ENCODE data around the gene EPS15.
"Not testable (repeated sequence)": the region's sequence is repeated elsewhere in the genome, so short reads cannot be mapped to it uniquely, and the experiment has no call there.

Gene EPS15

DNA sequence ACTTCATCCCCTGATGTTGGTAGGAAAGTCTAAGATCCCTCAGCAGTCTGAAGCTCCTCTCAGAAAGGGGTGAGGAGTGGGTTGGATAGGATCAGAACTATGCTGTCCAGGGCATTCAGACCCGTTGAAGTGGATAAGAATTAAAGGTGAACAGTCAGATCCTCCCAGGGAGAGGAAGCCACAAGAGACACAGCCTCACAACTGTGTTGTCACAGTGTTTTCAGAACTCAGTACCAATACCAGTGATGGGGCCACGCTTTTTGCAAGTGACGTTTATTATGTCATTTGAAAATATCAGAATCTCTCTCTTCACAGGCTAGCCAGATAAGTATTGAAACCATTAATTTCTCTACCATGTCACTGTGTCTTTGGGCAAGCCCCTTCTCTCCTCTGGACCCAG is 15.4 kb upstream of the EPS15 start:
- DNase-seq (ENCODE audit: low spot score), result no peak
- no peak for TF ChIP-seq CTCF (IDR thresholded peaks at IDR 0.05)
- Histone ChIP-seq H3K27ac (no peak overlapping the region), H3K4me3 (no peak overlapping the region)

DNA sequence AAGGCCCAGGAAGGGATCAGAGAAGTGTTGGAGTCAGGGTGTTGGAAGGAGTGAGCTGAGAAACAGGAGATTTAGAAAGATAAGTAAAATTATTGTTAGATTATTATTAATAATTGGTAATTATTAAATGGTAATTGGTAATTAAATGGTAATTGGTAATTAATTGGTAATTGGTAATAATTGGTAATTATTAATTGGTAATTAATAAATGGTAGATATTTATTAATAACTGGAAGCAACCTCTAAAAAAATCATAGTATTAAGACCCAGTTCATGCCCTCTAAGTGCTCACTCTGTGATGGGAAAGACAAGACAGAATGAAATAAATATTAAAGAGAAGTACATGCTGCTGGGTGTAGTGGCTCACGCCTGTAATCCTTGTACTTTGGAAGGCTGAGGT is 13.8 kb upstream of the EPS15 start:
- TF ChIP-seq CTCF (IDR thresholded peaks at IDR 0.05), result no peak

DNA sequence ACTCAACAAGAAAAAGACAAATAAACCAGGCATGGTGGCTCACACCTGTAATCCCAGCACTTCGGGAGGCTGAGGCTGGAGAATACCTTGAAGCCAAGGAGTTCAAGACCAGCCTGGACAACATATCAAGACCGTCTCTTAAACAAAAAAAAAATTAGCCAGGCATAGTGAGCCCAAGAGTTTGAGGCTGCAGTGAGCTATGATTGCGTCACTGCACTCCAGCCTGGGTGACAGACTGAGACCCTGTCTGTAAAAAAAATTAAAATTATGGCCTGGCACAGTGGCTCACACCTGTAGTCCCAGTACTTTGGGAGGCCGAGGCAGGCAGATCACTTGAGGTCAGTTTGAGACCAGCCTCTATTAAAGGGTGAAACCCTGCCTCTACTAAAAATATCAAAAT is 11.4 kb upstream of the EPS15 start:
- H3K27ac ChIP-seq; H3K4me3 ChIP-seq; DNase-seq (ENCODE audit: low spot score): not testable (repeated sequence)

More for the DNA sequence above, 13.8 kb upstream of the EPS15 start:
- no peak for DNase-seq (ENCODE audit: low spot score)
- Histone ChIP-seq H3K27ac (no peak overlapping the region), H3K4me3 (no peak overlapping the region)

GRCh38 chr1:51527144-51527543 is 8.1 kb upstream of the EPS15 start:
- TF ChIP-seq CTCF (IDR thresholded peaks at IDR 0.05), result no peak
- DNase-seq (ENCODE audit: low spot score), result no peak
- H3K27ac ChIP-seq, result no peak overlapping the region
- no peak overlapping the region for H3K4me3 ChIP-seq

DNA sequence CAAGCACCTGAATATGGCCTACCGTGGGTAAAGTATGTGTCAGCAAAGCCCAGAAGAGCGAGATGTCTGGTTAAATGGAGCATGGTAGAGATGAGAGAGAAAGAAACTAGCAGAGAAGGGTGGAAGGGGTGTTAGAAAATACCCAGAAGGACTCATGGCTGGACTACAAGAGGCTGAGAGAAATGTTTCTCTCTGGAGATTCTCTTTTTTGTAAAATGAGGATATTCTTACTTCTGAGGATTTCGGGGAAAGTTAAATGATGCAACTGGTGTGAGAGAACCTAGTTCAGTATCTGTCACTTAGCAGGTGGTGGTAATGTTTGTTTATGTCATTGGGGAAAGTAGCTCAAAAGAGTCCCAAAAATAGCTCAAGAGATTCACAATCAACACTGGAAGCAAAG is 7.2 kb upstream of the EPS15 start:
- no peak for TF ChIP-seq CTCF (IDR thresholded peaks at IDR 0.05)
- no peak for DNase-seq (ENCODE audit: low spot score)
- no peak overlapping the region for H3K27ac ChIP-seq
- no peak overlapping the region for H3K4me3 ChIP-seq

DNA sequence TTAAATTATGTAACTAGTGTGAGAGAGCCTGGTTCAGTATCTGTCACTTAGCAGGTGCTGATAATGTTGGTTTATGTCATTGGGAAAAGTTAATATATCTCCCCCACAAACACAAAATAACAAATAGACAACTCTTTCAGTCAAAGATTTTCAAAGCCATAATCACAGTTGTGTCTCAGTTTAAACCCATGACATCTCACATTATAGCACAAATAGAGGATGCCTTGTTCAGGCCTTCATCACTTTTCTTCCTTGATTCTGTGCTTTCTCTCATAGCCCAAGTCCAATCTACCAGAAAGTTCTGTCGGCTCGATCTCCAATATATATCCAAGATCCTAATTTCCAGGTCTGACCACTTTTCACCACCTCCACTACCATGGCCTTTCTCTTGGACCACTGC is 6.2 kb upstream of the EPS15 start:
- TF ChIP-seq CTCF (IDR thresholded peaks at IDR 0.05), result no peak
- Histone ChIP-seq H3K27ac (no peak overlapping the region), H3K4me3 (no peak overlapping the region)
- no peak for DNase-seq (ENCODE audit: low spot score)

- no peak for DNase-seq (ENCODE audit: low spot score)
- TF ChIP-seq CTCF (IDR thresholded peaks at IDR 0.05), result no peak
- no peak overlapping the region for H3K4me3 ChIP-seq
- H3K27ac ChIP-seq, result no peak overlapping the region
Measured at GRCh38 chr1:51524817-51525216, 5.8 kb upstream of the EPS15 start.

DNA sequence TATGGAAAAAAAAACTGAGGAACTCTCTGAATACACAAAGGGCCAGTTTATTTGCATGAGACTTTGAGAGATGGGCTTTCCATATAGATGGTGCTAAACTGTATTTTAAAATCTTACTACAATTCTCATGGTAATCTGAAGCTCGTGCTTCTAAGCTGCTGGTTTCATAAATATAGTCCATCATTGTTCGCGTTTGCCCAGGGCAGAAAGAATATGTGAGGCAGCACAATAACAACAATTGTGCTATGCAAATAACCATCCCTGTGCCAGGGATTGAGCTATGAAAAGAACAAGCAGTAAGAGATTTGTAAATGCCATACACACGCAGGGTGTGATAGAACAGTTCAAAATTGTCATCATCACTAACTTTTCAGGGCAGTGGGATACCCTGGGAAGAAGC is 4.9 kb upstream of the EPS15 start:
- H3K27ac ChIP-seq, result no peak overlapping the region
- no peak overlapping the region for H3K4me3 ChIP-seq
- no peak for DNase-seq (ENCODE audit: low spot score)
- TF ChIP-seq CTCF (IDR thresholded peaks at IDR 0.05), result no peak

Measured in coronary artery (tissue), 2 donors.